Skeletal muscle tissue (tissue), 4 donors: ENCODE results near the gene BSX. TPM values are rescaled to one million over a fixed set of nuclear protein-coding genes. Genes with fewer than 3 reads are reported as not detected.

Experiments
- H3K27ac ChIP-seq: one replicate; pipeline ENCODE4 v1.7.0; 2013; ENCODE audit warnings: mild to moderate bottlenecking, low read depth, low read length, inconsistent platforms
- H3K27me3 ChIP-seq, 3 donors: one replicate each; pipeline ENCODE4 v1.7.0; 2013; ENCODE audit warnings: low read length in 3 of 3; ENCODE audit not compliant: control insufficient read depth in 3 of 3, insufficient read depth in 3 of 3
- H3K36me3 ChIP-seq, 3 donors: one replicate each; pipeline ENCODE4 v1.7.0; 2013; ENCODE audit warnings: low read length in 3 of 3; ENCODE audit not compliant: control insufficient read depth in 3 of 3, insufficient read depth in 3 of 3
- H3K4me1 ChIP-seq, 3 donors: one replicate each; pipeline ENCODE4 v1.7.0; 2013; ENCODE audit warnings: low read length in 3 of 3, mild to moderate bottlenecking in 3 of 3; ENCODE audit not compliant: control insufficient read depth in 3 of 3, insufficient read depth in 3 of 3
- H3K4me3 ChIP-seq, 3 donors: one replicate each; pipeline ENCODE4 v1.7.0; 2013; ENCODE audit warnings: low read length in 3 of 3
- H3K9ac ChIP-seq, 3 donors: one replicate each; pipeline ENCODE4 v1.7.0; 2013; ENCODE audit warnings: low read length in 3 of 3, mild to moderate bottlenecking in 3 of 3, moderate library complexity in 2 of 3, low read depth in 1 of 3
- H3K9me3 ChIP-seq, 3 donors: one replicate each; pipeline ENCODE4 v1.7.0; 2013; ENCODE audit warnings: low read length in 3 of 3; ENCODE audit not compliant: control insufficient read depth in 3 of 3
- total RNA-seq: library from RNA; depleted of rRNA; stranded (reverse); fragments of >200 nt; gene quantifications from one replicate; pipeline ENCODE4 v1.2.3, GENCODE V29; 2014
- donor health status: Osteomylitis.

BSX gene
- total RNA-seq, 1 donor from 2014 or later, result not detected

- H3K9ac ChIP-seq, result no peak overlapping the region
- H3K36me3 ChIP-seq, result no peaks in the 10 kb centered on the region
- peaks cover 4 to 12% (median 4%) of the 10 kb centered on the region in 3 donors for H3K27me3 ChIP-seq
- no peak overlapping the region for H3K4me3 ChIP-seq
- no peaks in the 10 kb centered on the region for H3K4me1 ChIP-seq
- no peaks in the 10 kb centered on the region for H3K9me3 ChIP-seq
- no peak overlapping the region for H3K27ac ChIP-seq
Measured at GRCh38 chr11:122963961-122964360, 17.7 kb downstream of the BSX start.

- no peak overlapping the region for H3K4me3 ChIP-seq
- no peak overlapping the region for H3K27ac ChIP-seq
- H3K27me3 ChIP-seq, result no peaks in the 10 kb centered on the region
- no peaks in the 10 kb centered on the region for H3K36me3 ChIP-seq
- no peaks in the 10 kb centered on the region for H3K4me1 ChIP-seq
- H3K9ac ChIP-seq, result no peak overlapping the region
- H3K9me3 ChIP-seq, result no peaks in the 10 kb centered on the region
Measured at GRCh38 chr11:122954455-122954854, 27.2 kb downstream of the BSX start.

GRCh38 chr11:122951211-122951610 is 30.4 kb downstream of the BSX start:
- Histone ChIP-seq H3K4me3 (no peak overlapping the region), H3K9ac (no peak overlapping the region), H3K27me3 (no peaks in the 10 kb centered on the region), H3K4me1 (no peaks in the 10 kb centered on the region), H3K27ac (no peak overlapping the region), H3K36me3 (no peaks in the 10 kb centered on the region), H3K9me3 (no peaks in the 10 kb centered on the region)

DNA sequence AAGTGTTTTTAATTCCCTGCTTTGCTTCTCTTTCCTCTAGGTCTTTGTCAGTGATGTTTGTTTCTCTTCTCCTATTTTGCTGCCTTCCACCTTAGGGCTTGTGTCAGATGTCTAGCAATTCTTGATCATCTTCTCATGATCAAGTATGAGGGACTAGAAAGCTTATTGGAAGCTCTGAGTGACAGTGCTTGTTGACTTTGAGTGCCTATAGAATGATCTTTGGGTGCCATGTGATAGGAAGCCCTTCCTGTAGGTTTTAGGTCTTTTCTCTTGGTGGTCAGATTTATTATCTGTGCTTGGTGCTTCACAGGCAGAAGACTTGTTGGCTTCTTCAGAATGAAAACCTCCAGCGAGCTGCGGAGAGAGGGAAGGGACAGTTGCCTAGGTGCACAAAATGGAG is 43.1 kb downstream of the BSX start:
- Histone ChIP-seq H3K9me3 (no peaks in the 10 kb centered on the region), H3K9ac (no peak overlapping the region), H3K36me3 (no peaks in the 10 kb centered on the region), H3K4me1 (no peaks in the 10 kb centered on the region), H3K27me3 (no peaks in the 10 kb centered on the region), H3K4me3 (no peak overlapping the region), H3K27ac (no peak overlapping the region)

- Histone ChIP-seq H3K9ac (no peak overlapping the region), H3K36me3 (no peaks in the 10 kb centered on the region), H3K9me3 (no peaks in the 10 kb centered on the region), H3K27me3 (no peaks in the 10 kb centered on the region), H3K4me1 (no peaks in the 10 kb centered on the region), H3K27ac (no peak overlapping the region), H3K4me3 (no peak overlapping the region)
Measured at GRCh38 chr11:122937983-122938382, 43.7 kb downstream of the BSX start.

GRCh38 chr11:122933416-122933815 is 48.2 kb downstream of the BSX start:
- Histone ChIP-seq H3K4me3 (no peak overlapping the region), H3K27me3 (no peaks in the 10 kb centered on the region), H3K4me1 (no peaks in the 10 kb centered on the region), H3K9me3 (no peaks in the 10 kb centered on the region), H3K9ac (no peak overlapping the region), H3K36me3 (peaks cover 0 to 3% (median 0%) of the 10 kb centered on the region in 3 donors), H3K27ac (no peak overlapping the region)

- H3K9ac ChIP-seq, result no peak overlapping the region
- no peak overlapping the region for H3K4me3 ChIP-seq
- no peak overlapping the region for H3K27ac ChIP-seq
- H3K9me3 ChIP-seq, result no peaks in the 10 kb centered on the region
- peaks cover 0 to 3% (median 0%) of the 10 kb centered on the region in 3 donors for H3K36me3 ChIP-seq
- H3K4me1 ChIP-seq, result no peaks in the 10 kb centered on the region
- no peaks in the 10 kb centered on the region for H3K27me3 ChIP-seq
Measured at GRCh38 chr11:122931510-122931909, 50.1 kb downstream of the BSX start.

Other genes with a start within 250 kb of the BSX start
- under 0.01 TPM for gene CRTAM, start 143.3 kb downstream of the BSX start, total RNA-seq
- gene JHY, start 99.1 kb downstream of the BSX start, total RNA-seq, result 1.6 TPM
- 3,240 TPM for gene HSPA8, start 80.3 kb upstream of the BSX start, total RNA-seq
- 8.9 TPM for gene CLMP, start 213.4 kb upstream of the BSX start, total RNA-seq